GM21367 (cell line): ENCODE data around the gene MYADML2.

Source experiments
- ATAC-seq: cut with Tn5 transposase; IDR thresholded peaks from one replicate; pipeline ENCODE4 v1.9.1; 2021; ENCODE audit not compliant: unreplicated experiment

The MYADML2 gene

GRCh38 chr17:81901167-81902022, 45.6 kb downstream of the MYADML2 start:
- no peak for ATAC-seq

GRCh38 chr17:81900181-81900820, 46.7 kb downstream of the MYADML2 start:
- ATAC-seq = no peak

GRCh38 chr17:81899514-81900166, 47.4 kb downstream of the MYADML2 start:
- ATAC-seq = no peak

- no peak for ATAC-seq
Measured at GRCh38 chr17:81898885-81899284, 48.1 kb downstream of the MYADML2 start.

GRCh38 chr17:81898029-81898866, 48.8 kb downstream of the MYADML2 start:
- no peak for ATAC-seq

- no peak for ATAC-seq
Measured at GRCh38 chr17:81895400-81895799, 51.6 kb downstream of the MYADML2 start.

- no peak for ATAC-seq
Measured at GRCh38 chr17:81891303-81891552, 55.8 kb downstream of the MYADML2 start.

- peak; percentile 1 for ATAC-seq
Measured at GRCh38 chr17:81890447-81891302, 56.4 kb downstream of the MYADML2 start.
